GM15510 (cell line): ENCODE data around the gene MAP1LC3B2.

Experiments
- POLR2A ChIP-seq: IDR thresholded peaks from 3 replicates; pipeline ENCODE4 v1.6.1; 2011; ENCODE audit warnings: borderline replicate concordance; ENCODE audit not compliant: insufficient read length; ENCODE audit errors: extremely low read depth

The MAP1LC3B2 gene

DNA sequence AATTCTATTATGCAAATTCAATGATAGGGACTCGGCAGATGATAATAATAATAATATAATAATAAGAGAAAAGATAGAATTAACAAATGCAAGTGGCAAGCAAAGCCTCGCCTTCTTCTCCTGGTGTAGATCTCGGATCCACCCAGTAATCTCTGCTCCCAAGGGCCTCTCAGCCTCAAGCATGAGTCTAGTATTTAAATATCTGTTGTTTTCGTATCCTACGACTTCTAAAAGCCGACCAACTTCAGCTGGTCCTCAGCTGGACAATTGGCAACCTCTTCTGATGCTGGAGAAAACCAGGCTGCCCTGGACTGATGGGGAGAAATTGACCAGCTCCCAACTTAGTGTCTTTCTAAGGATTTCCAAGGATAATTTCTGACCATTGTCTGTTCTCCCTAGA, 14.0 kb upstream of the MAP1LC3B2 start:
- no peak for TF ChIP-seq POLR2A

DNA sequence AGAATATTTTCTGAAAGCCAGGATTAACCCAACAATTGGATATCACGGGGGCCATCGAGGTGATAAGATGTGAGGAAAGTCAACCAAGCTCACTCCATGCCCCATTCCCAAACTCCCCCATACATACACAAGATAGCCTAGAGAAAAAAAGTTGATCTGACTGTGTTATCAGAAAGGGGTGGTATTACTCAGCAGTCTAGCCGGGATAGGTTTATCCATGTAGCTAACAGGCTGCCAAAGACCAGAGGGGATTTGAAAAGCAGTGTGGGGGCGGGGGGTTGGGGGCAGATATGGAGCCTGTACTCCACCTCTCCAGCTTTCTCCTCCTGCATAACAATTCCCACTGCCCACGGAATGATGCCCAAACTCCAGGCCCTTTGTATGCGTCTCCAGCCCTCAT, 13.2 kb upstream of the MAP1LC3B2 start:
- no peak for TF ChIP-seq POLR2A

- TF ChIP-seq POLR2A = no peak
Observed at GRCh38 chr12:116547955-116548501, 11.2 kb upstream of the MAP1LC3B2 start.

DNA sequence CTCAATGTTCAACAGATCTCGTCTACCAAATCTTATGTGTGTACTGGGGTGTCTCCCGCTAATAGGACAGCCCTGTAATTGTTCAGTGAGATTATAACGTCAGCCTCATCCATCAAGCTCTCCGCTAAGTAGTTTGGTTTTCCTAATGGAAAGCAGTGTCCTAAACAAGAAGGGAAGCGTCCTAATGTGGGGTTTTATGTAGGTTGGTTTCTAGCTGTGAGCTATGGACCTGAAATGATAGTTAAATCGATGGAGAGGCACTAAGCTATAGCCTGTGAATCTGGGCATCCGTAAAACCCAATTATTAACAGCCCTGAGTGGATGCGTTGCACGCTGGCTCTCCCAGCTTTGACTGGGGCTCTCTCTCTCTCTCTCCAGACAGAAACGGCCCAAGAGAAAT, 9.2 kb upstream of the MAP1LC3B2 start:
- TF ChIP-seq POLR2A = no peak

- no peak for TF ChIP-seq POLR2A
Observed at GRCh38 chr12:116551151-116551550, 8.0 kb upstream of the MAP1LC3B2 start.

- TF ChIP-seq POLR2A = no peak
Observed at GRCh38 chr12:116551619-116551951, 7.6 kb upstream of the MAP1LC3B2 start.

DNA sequence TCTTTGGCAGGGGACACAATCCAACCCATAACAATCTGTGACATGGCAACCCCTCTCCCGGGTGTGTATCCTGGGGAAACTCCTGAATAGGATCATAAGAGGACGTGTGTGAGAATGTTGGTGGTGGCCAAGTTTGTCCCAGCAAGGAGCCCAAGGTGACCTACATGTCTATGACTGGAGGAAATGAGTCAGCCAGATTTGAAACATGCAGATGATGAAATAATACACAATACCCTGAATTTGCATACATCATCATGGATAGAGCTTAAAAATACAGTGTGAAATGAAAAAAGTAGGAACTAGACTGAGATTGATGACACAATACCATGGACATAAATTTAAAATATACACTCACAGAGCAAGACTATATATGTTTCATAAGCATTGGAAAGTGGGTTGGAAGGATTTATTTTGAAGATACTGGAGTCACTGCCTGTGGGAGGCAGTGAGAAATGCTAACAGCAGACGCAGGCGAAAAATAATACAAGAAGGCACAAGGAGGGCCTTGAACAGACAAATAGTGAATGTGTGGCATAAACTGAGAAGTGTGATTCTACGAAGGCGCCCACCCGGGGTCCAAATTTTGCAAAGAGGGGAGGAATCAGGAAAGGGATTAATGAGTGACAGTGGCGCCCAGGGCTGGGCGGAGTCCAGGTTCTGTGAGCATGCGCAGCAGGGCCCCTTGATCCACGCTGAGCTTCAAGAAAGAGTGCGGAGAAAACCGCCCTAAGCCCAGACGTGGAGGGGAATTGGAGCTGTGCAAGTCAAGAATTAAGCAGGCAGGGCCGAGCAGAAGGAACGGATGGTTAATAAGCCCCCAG, 7.0 kb upstream of the MAP1LC3B2 start:
- TF ChIP-seq POLR2A = no peak

DNA sequence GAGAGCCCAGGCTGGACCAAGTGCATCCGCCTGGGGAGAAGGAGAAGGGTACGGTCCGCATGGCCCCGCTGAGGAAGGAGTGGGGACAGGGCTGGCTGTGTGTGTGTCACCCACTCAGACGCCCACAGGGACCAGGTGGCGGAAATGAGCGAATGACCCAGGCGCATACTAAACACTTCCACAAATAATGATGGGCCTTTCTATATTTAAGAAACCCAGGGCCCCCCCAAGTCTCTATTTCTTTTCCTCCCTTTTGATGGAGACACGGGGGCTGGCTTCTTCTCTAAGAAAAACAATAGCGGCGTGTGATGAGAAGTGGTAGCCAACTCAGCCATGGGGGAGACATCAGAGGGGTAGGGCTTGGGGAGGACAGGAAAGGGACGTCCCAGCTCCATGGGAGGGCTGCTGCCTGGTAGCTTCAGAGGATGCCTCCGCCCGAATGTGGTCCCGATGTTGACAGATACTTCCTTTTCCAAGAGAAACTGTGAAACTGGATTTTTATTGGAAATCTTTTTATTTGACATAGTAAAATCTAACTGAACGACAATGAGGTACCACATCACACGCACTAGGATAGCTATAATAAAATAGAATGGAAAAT, 6.3 kb upstream of the MAP1LC3B2 start:
- TF ChIP-seq POLR2A = no peak

GRCh38 chr12:116556356-116556952, 2.7 kb upstream of the MAP1LC3B2 start:
- no peak for TF ChIP-seq POLR2A

DNA sequence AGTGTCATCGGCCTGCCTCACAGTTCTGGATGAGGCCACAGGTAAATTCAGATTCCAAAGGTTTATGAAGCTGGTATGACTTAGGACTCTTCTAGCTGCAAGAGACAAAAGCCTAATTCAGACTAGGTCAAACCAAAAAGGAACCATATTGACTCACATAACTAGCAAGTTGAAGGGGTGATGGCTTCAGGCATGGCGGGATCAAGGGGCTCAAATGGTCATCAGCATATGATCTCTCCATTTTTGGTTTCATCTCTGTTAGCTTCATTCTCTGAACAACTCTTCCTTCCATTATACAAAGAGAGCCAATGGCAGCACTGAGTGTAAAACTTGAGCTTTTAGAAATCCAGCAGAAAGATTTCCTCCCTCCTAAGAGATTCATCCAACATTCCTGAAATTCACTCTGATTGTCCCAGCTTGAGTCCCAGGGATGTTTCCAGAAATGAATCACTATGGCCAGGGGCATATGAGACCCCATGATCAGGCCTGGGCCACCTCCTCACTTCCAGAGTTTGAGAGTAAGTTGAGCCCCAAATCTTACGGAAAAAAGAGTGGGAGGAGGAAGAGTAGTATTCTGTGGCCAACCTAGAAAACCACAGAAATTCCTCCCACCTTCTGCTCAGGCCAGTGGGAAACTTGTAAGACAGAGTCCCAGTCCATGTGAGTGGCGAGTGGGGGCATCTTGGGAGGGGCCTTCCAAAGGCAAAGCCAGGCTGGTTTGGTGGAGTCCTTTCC, 2.0 kb upstream of the MAP1LC3B2 start:
- no peak for TF ChIP-seq POLR2A

- no peak for TF ChIP-seq POLR2A
Observed at GRCh38 chr12:116558280-116559161, 660 bp upstream of the MAP1LC3B2 start.

DNA sequence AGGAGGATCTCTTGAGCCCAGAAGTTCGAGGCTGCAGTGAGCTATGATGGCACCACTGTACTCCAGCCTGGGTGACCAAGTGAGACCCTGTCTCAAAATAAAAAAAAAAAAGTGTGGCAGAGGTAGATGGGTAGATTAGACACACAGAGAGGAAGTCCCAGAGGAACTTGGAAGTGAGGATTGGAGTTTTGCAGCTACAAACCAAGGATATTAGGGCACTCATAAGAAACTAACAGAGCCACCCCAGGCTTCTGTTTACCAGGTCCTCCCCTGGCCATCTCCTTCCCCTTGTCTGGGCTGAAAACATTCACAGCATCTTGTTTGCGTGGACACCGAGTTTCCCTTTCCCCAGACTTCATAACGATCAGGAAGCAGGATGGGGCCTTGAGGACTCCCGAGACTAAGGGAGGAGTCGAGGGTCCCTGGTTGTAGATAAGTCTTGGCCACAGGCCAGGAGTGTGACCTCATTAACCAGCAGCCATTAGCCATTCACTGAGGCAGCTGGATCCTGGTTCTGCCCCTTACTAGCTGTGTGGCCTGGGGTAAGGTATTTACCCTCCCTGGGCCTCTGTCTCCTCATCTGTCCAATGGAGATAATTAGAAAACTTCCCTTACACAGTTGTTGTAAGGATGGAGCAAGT, 2.1 kb downstream of the MAP1LC3B2 start:
- no peak for TF ChIP-seq POLR2A

- no peak for TF ChIP-seq POLR2A
Observed at GRCh38 chr12:116562090-116562489, 2.9 kb downstream of the MAP1LC3B2 start.

GRCh38 chr12:116563262-116563661, 4.1 kb downstream of the MAP1LC3B2 start:
- TF ChIP-seq POLR2A = no peak
